Fibroblast of villous mesenchyme (primary cell): ENCODE measurements around the gene SMCO2. TPM values are rescaled to one million over a fixed set of nuclear protein-coding genes. Genes with fewer than 3 reads are reported as not detected.

Source experiments
- DNase-seq: peaks from one replicate; pipeline ENCODE4 v3.0.0-alpha.2; 2010; ENCODE audit warnings: low read depth
- H3K4me3 ChIP-seq: 2 replicates; pipeline ENCODE4 v1.5.1; 2011; ENCODE audit warnings: low read depth, mild to moderate bottlenecking, low read length
- total RNA-seq: library from RNA; depleted of rRNA; stranded (reverse); fragments of >200 nt; gene quantifications from 2 replicates; pipeline ENCODE4 v1.2.3, GENCODE V29; 2012
- TF ChIP-seq, protein P1 (sequence below): IDR thresholded peaks from 2 replicates; pipeline ENCODE4 v1.5.1; 2012; ENCODE audit warnings: low read depth, mild to moderate bottlenecking, low read length; ENCODE audit not compliant: insufficient read depth

The SMCO2 gene
- total RNA-seq, 1 donor = not detected

DNA sequence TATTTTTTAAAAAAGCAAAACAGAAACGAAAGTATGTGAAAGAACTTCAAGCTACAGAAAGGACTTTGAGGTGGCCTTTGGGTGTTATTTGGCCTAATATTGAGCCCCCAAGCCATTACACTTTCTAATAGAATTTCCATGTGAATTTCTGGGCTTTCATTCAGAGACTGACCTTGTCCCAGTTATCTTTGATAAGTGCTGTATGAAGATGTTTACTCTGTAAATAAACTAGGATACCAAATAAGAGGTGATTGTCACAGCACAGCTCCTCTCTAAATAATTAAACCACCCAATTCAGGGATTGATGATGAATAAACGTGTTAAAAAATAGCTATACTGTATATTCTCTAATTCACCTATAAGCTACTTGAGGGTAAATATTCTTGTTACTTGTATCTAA, 44.7 kb downstream of the SMCO2 start:
- TF ChIP-seq, protein P1, sequence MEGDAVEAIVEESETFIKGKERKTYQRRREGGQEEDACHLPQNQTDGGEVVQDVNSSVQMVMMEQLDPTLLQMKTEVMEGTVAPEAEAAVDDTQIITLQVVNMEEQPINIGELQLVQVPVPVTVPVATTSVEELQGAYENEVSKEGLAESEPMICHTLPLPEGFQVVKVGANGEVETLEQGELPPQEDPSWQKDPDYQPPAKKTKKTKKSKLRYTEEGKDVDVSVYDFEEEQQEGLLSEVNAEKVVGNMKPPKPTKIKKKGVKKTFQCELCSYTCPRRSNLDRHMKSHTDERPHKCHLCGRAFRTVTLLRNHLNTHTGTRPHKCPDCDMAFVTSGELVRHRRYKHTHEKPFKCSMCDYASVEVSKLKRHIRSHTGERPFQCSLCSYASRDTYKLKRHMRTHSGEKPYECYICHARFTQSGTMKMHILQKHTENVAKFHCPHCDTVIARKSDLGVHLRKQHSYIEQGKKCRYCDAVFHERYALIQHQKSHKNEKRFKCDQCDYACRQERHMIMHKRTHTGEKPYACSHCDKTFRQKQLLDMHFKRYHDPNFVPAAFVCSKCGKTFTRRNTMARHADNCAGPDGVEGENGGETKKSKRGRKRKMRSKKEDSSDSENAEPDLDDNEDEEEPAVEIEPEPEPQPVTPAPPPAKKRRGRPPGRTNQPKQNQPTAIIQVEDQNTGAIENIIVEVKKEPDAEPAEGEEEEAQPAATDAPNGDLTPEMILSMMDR = no peak
- DNase-seq = no peak
- H3K4me3 ChIP-seq = no peak overlapping the region

DNA sequence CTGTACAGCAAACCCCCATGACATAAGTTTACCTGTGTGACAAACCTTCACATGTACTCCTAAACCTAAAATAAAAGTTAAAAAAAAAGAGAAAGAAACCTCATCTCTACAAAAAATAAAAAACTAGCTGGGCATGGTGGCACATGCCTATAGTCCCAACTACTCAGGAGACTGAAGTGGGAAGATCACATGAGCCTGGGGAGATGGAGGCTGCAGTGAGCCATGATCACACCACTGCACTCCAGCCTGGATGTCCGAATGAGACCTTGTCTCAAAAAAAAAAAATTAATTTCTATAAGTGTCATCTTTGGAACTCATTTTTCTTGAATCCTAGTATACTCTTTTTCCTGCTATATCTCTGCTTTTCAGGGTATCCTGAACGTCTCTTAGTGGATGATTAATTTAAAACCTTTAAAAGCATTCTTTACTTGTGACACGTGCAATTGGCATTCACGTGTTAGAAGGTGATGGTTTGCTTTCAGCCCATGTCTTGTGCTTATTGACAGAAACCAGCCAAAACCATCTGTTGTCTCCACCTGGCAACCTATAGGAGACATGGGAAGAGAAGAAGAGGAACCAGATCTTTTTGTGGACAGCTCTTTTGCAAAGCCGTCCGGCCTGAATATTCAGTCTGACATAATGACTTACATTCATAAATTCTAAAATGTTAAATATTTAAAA, 46.9 kb downstream of the SMCO2 start:
- no peak for DNase-seq

DNA sequence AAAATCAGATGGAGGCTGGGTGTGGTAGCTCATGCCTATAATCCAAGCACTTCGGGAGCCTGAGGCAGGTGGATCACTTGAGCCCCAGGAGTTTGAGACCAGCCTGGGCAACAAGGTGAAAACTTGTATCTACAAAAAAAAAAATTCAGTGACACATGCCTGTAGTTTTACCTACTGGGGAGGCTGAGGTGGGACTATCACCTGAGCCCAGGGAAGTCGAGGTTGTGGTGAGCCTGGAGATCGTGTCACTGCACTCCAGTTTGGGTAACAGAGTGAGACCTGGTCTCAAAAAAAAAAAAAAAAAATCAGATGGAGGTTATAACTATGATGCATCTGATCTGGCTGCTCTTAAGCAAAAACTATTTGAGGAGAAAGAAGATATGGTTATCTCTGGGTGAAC, 50.9 kb downstream of the SMCO2 start:
- DNase-seq = no peak
- TF ChIP-seq, protein P1 = no peak

More for the DNA sequence above, 46.9 kb downstream of the SMCO2 start:
- TF ChIP-seq, protein P1 = no peak
- H3K4me3 ChIP-seq = no peak overlapping the region

DNA sequence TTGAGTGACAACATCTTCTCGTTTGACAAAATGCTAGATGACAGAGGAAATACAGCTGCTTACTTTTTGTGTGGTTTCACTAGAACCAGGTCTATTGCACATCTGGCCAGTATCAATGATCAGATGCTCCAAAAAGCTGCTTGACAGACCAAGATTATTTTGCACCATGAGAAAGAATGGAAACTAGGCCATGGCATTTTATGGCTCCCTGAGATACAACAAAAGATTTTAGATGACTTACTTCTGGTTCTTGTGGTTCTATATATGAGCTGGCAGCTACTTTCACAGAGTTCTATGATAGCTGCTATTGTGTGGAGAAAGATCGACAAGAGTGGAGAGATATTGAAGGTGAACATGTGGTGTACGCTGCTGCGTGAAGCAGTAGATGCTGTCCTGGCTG, 51.6 kb downstream of the SMCO2 start:
- no peak for DNase-seq
- TF ChIP-seq, protein P1 = no peak
- H3K4me3 ChIP-seq = no peak overlapping the region

More for the DNA sequence above, 50.9 kb downstream of the SMCO2 start:
- no peak overlapping the region for H3K4me3 ChIP-seq

DNA sequence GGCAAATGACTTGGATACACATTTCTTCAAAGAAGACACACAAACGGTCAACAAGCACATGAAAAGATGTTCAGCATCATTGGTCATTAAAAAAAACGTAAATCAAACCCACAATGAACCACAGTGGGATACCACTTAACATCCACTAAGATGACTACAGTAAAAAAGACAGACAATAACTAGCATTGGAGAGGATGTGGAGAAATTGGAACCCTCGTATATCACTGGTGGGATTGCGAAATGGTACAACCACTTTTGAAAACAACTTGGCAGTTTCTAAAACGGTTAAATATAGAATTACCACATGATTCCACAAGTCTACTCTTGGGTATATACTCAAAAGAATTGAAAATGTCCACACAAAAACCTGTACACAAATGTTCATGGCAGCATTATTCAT, 52.2 kb downstream of the SMCO2 start:
- peak; percentile 38 for DNase-seq
- no peak overlapping the region for H3K4me3 ChIP-seq
- TF ChIP-seq, protein P1 = no peak

DNA sequence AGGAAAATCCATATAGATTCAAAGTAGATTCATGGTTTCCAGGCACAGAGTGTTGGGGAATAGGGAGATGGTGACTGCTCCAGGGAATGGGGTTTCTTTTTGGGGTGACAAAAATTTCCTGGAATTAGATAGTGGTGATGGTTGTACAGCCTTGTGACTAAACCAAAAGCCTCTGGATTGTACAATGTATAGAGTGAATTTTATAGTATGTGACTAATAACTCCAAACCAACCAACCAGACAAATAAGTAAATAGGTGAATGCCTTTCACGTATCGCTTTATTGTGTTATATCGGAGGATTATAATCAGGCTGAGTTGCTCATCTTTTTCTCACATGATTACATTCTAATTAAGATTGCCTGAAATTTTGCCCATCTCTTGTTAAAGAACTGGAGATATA, 52.8 kb downstream of the SMCO2 start:
- TF ChIP-seq, protein P1 = no peak
- no peak for DNase-seq
- no peak overlapping the region for H3K4me3 ChIP-seq

DNA sequence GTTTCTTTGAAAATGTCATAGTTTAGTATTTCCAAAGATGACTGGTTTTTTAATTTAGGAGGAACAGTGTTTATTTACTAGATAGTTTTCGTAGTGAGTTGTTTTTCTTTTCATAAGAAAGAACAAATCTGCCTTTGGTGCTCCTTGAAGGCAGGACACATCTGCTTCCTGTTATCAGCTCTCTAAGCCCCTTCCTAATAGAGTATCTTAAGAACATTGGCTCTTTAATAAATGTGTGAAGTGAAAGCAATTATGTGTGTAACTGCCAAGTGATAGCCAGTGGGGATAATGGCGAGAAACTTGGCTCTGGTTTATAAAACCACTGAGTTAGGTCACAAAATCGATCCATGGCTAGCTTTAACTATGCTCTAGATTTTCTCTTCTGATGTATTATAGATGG, 54.0 kb downstream of the SMCO2 start:
- no peak overlapping the region for H3K4me3 ChIP-seq
- DNase-seq = no peak
- TF ChIP-seq, protein P1 = no peak
